GOT3 (cell line): Measurements from ENCODE around the gene CMIP.

ENCODE experiments used
- DNase-seq: peaks from one replicate; lab custom pipeline; 2025; ENCODE audit warnings: mixed read lengths; lab: John Stamatoyannopoulos, UW

CMIP gene

GRCh38 chr16:81495321-81496234 is 51.0 kb downstream of the CMIP start:
- DNase-seq = no peak

- no peak for DNase-seq
Observed at GRCh38 chr16:81496321-81496720, 51.7 kb downstream of the CMIP start.

GRCh38 chr16:81496742-81497141 is 52.1 kb downstream of the CMIP start:
- DNase-seq = no peak

DNA sequence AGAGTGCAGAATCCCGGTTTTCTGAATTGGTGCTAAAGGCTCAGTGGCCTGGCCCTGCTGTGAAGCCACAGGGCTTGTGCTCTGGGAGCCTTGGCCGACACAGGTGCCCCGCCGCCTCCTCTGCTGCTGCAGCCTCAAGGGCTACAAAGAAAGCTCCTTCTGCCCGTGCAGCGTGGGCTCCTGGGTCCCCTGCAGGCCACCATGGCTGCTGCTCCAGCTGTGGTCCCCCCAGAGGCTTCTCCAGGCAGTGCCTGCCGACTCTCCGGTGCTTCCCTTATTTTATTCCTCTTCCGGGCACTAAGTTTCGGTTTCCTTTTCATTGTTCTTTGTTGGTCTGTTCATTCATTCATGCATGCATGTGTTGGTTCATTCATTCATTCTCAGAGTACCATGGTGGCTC is 53.1 kb downstream of the CMIP start:
- DNase-seq = no peak

GRCh38 chr16:81498351-81498750 is 53.7 kb downstream of the CMIP start:
- DNase-seq = no peak

DNA sequence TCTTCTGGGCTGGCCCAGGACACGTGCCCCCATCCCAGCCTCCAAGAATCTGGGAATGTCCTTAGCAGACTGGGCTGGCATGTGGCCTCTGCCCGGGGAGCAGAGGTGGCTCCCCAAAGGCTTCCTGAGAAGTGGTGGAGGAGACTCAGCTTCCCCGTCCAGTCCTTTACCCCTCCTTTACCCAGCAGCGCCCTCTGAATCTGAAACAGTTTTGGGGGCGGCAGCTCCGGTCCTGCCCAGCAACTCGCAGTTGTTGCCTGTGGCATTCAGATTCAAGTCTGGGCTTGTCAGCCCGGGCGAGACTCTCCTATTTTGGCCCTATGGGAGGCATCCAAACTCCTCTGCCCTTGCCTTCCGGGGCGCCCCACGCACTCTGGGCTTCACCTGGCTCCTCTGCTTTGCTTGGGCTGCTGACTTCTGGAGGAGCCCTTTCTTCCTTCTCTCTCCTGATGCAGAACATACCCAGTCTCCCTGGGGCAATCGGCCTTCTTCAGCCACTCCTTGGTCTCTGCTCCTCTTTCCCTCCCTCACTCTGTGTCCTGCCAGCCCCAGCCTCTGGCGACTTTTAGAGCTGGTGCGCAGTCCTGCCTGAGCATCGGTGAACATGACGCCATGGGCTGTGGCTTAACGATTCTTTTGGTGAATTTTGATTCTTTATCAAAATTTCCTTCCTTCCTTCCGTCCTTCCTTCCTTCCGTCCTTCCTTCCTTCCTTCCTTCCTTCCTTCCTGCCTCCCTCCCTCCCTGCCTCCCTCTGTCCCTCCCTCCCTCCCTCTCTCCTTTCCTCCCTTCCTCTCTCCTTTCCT is 55.2 kb downstream of the CMIP start:
- DNase-seq = no peak

GRCh38 chr16:81500833-81501521 is 56.4 kb downstream of the CMIP start:
- no peak for DNase-seq

GRCh38 chr16:81502396-81503070 is 57.9 kb downstream of the CMIP start:
- no peak for DNase-seq

DNA sequence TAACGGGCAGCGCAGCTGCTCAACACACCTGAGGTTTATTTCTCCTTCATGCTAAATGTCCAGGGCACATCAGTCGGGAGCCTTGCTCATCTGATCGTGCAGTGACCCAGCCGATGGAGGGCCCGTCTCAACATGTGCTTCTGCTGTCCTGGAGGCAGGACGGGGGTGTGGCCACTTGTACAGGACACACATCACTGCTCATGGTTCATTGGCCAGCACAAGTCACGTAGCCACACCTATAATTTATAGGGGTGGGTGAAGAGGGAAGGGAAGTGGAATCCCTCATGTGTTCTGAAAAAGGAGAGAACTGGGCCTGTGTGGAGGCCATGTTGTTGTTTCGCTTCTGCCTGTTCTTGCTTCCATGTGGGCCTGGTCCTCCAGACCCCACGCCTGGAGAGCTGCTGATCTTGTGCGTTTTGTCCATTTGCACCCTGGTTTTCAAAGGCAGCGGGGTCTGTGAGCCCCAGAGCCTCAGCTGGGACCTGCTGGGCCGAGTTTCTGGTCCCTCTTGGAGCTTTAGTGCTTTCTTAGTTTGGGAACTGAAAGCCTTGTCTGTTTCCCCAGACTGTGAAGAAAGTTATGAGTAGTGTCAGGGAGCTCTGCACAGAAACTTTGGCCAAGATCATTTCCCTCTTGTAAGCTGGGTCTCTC is 60.5 kb downstream of the CMIP start:
- DNase-seq = no peak

- no peak for DNase-seq
Observed at GRCh38 chr16:81509404-81509803, 64.8 kb downstream of the CMIP start.

DNA sequence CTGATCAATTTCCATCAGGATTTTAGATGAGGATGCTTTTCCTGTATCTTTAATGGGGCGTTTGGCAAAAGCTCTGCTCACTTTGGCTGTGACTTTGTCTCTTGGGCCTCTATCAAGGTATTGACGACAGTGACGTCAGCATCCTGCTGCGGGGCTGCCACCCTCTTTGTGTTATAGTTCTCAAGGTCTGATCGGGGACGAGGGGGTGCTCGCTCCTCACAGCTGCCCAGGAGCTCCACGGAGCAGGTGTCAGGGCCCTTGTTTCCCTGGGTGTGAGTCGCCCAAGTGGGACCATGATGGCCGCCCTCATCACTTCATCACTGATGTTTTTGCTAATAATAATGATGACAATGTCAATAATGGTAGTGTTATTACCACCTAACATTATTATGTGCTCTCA is 65.4 kb downstream of the CMIP start:
- DNase-seq = no peak

- DNase-seq = no peak
Observed at GRCh38 chr16:81511371-81511770, 66.8 kb downstream of the CMIP start.

DNA sequence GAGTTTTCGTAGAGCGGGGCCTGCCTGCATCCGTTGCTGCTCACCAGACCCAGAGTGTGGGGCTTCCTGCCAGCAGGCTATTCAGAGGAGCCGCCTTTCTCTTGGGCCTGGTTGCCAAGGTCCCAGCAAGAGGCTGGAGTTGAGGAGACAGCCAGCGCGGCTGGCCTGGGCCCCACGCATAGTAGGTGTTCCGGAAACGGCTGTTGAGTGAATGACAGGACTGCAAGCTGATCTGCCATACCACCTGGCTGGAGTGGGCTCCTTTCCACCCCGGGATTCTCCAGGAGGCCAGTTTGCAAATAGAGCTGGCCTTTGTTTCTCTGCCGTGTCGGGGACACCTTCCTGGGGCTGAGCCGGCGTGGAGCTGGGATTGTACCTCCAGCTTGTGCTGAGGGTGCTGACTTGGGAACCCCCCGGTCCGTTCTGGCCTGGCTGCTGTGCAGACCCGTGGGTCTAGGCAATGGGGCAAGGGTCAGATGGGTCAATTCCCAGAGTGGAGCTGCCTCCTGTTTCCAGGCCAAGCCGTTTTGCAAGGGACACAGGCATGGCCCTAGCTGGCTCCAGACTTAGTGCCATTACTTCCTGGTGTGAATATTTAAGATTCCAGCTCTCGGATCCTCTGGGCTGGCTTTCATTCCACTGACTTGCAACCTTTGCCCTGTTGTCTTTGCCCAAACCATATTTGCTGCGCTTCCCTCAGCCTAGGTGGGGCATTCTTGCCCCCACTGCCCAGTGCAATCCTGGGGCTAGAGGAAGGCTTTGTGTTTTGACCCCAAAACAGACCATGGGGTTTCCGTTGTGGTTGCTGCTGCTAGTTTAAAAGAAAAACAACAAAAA is 68.8 kb downstream of the CMIP start:
- no peak for DNase-seq

- no peak for DNase-seq
Observed at GRCh38 chr16:81514041-81514559, 69.5 kb downstream of the CMIP start.

DNA sequence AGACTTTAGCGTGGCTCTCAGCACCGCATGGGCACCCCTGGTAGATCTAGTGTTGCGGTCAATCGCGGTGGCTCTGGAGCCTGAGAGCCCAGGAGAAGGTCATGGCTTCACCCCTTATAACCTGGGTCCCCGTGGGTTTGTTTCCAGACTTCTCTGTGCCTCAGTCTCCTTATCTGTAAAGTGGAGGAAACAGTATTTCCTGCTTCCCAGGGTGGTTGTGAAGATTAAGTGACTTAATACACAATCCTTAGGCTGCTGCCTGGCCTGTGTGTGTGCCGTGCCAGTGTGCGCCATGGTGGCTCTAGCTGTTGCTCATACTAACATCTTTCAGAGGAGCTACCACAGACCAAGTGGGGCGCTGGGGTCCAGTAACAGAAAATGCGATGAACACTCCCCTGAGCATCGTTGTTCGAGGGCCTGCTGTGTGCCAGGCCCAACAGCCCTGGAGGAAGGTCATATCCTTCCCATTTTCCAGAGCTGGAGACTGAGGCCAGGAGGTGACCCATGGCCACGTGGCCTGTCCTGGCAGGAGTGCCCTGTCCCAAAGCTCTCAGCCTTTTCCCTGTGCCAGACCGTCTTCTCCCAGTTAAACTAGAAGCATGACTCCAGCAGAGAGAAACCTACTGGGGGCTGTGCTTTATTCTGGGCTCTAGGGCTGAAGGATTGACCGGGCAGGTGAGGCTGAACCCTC is 70.1 kb downstream of the CMIP start:
- no peak for DNase-seq

DNA sequence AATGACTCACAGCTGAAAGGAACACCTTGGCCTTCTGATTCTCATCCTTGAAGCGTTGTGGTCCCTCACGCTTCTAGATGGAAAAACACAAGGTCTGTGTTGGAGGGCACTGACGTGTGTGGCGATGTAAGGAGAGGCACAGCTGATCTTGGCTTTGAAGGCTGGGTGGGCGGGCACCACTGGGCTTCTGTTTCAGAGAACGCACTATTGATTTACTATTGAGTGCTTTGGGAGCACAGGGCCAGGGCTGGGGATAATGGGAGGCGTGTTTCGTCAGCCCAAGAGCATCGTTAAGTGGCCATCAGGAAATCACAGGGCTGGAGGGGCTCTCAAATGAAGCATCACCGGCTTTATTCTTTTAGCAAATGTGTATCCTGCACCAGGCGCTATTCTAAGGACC is 70.7 kb downstream of the CMIP start:
- DNase-seq = no peak

- DNase-seq = no peak
Observed at GRCh38 chr16:81515721-81516120, 71.1 kb downstream of the CMIP start.

GRCh38 chr16:81516478-81517149 is 72.0 kb downstream of the CMIP start:
- no peak for DNase-seq

- DNase-seq = no peak
Observed at GRCh38 chr16:81517150-81517499, 72.5 kb downstream of the CMIP start.
